Caco-2 (cell line): ENCODE measurements around the gene USP30. TPM values are rescaled to one million over a fixed set of nuclear protein-coding genes. Genes with fewer than 3 reads are reported as not detected.

Experiments used
- BruUV-seq: library from RNA; stranded (reverse); fragments of 400-500 nt; replicated peaks from 2 replicates; lab custom pipeline; 2021; lab: Mats Ljungman, UMichigan
- CTCF ChIA-PET: fragments of 300-600 bp; sonication (Branson Sonifier 250); formaldehyde crosslinking; loops from one replicate; lab custom pipeline; 2022; ENCODE audit warnings: antibody characterized with exemption; lab: Charles Lee
- POLR2A ChIA-PET: fragments of 300-600 bp; sonication (Branson Sonifier 250); formaldehyde crosslinking; loops from one replicate; lab custom pipeline; 2022; ENCODE audit warnings: antibody characterized with exemption; lab: Charles Lee
- DNase-seq, 2 experiments: peaks; one replicate each; pipeline versions ENCODE4 v3.0.0 to v3.0.0-alpha.2; 2020 to 2022
- H3K27me3 ChIP-seq: replicated peaks from 2 replicates; pipeline ENCODE4 v1.6.0; 2011; ENCODE audit warnings: low read length; ENCODE audit not compliant: control insufficient read depth, insufficient read depth
- H3K36me3 ChIP-seq: 2 replicates; pipeline ENCODE4 v1.5.1; 2011; ENCODE audit warnings: low read length; ENCODE audit not compliant: control insufficient read depth, insufficient read depth
- H3K4me1 ChIP-seq: fragments of 250-450 bp; sonication (Bioruptor Pico); 2 replicates; pipeline ENCODE4 v1.5.1; 2020; ENCODE audit warnings: mild to moderate bottlenecking
- H3K4me3 ChIP-seq: 2 replicates; pipeline ENCODE4 v1.5.1; 2011; ENCODE audit warnings: low read depth, mild to moderate bottlenecking, control low read depth, low read length
- H3K9me3 ChIP-seq: fragments of 250-450 bp; sonication (Bioruptor Pico); 2 replicates; pipeline ENCODE4 v1.5.1; 2020; ENCODE audit warnings: mild to moderate bottlenecking, moderate library complexity
- H3K27ac Mint-ChIP-seq: one replicate; pipeline ENCODE4 v1.8.0; 2022; ENCODE audit warnings: mixed read lengths; ENCODE audit not compliant: unreplicated experiment
- H3K27me3 Mint-ChIP-seq: one replicate; pipeline ENCODE4 v1.8.0; 2022; ENCODE audit warnings: mixed read lengths; ENCODE audit not compliant: insufficient read depth, unreplicated experiment
- H3K36me3 Mint-ChIP-seq: one replicate; pipeline ENCODE4 v1.8.0; 2022; ENCODE audit warnings: mild to moderate bottlenecking, mixed read lengths; ENCODE audit not compliant: insufficient read depth, unreplicated experiment
- H3K4me1 Mint-ChIP-seq: one replicate; pipeline ENCODE4 v1.8.0; 2022; ENCODE audit warnings: low read depth, mixed read lengths; ENCODE audit not compliant: unreplicated experiment
- H3K4me3 Mint-ChIP-seq: one replicate; pipeline ENCODE4 v1.8.0; 2022; ENCODE audit warnings: mild to moderate bottlenecking, moderate library complexity, mixed read lengths; ENCODE audit not compliant: unreplicated experiment
- H3K9me3 Mint-ChIP-seq: one replicate; pipeline ENCODE4 v1.8.0; 2022; ENCODE audit warnings: mixed read lengths; ENCODE audit not compliant: unreplicated experiment
- CTCF ChIP-seq, 2 experiments: fragments of 200-600 bp in 1 of 2; IDR thresholded peaks; 1 replicate in 1 of 2; 2 replicates in 1 of 2; pipeline versions ENCODE4 v1.5.1 to v1.8.0; 2011 to 2022; ENCODE audit warnings: antibody characterized with exemption in 1 of 2, control low read depth in 1 of 2, inconsistent platforms in 1 of 2, low read depth in 1 of 2, low read length in 1 of 2, mild to moderate bottlenecking in 1 of 2, moderate library complexity in 1 of 2; ENCODE audit not compliant: insufficient read depth in 1 of 2, severe bottlenecking in 1 of 2, unreplicated experiment in 1 of 2
- intact Hi-C: fragments of 100-400 bp; cut with micrococcal nuclease; formaldehyde crosslinking; loops from one replicate; pipeline ENCODE4 v1.10.0; 2022; ENCODE audit not compliant: unreplicated experiment
- total RNA-seq: library from RNA; stranded (reverse); gene quantifications from 2 replicates; pipeline ENCODE4 v1.2.3, GENCODE V29; 2022

The USP30 gene
- total RNA-seq, 1 experiment from 2014 or later = 11.9 TPM

GRCh38 chr12:109065853-109066193, 13.4 kb downstream of the USP30 start:
- no peak for DNase-seq
- CTCF ChIA-PET = no interaction called here
- H3K4me3 ChIP-seq = no peak overlapping the region
- intact Hi-C loops = no loop called here
- peaks cover 18% of the 10 kb centered on the region; the same call in 1 of the 2 replicates for H3K4me1 ChIP-seq
- BruUV-seq = no TSS peak
- Mint-ChIP-seq H3K4me1 (peaks cover 20% of the 10 kb centered on the region), H3K36me3 (peaks cover 7% of the 10 kb centered on the region), H3K27ac (no peak overlapping the region), H3K27me3 (no peaks in the 10 kb centered on the region), H3K9me3 (no peaks in the 10 kb centered on the region), H3K4me3 (no peak overlapping the region)
- H3K27me3 ChIP-seq = no peaks in the 10 kb centered on the region
- POLR2A ChIA-PET = no interaction called here
- no peaks in the 10 kb centered on the region for H3K9me3 ChIP-seq
- 0 out of 2 replicates have a peak, but pooled peaks cover 1% of the 10 kb centered on the region for H3K36me3 ChIP-seq
- no peak for TF ChIP-seq CTCF (IDR thresholded peaks at IDR 0.05; ENCODE audit: insufficient read depth in 1 of 2, low read depth in 1 of 2, low read length in 1 of 2, severe bottlenecking in 1 of 2, unreplicated experiment in 1 of 2)

- Mint-ChIP-seq H3K36me3 (peaks cover 17% of the 10 kb centered on the region), H3K4me3 (no peak overlapping the region), H3K27ac (peak overlapping the region; percentile 61), H3K9me3 (no peaks in the 10 kb centered on the region), H3K27me3 (no peaks in the 10 kb centered on the region), H3K4me1 (peaks cover 20% of the 10 kb centered on the region)
- peaks cover 18% of the 10 kb centered on the region; the same call in 1 of the 2 replicates for H3K4me1 ChIP-seq
- ChIA-PET CTCF (no interaction called here), POLR2A (no interaction called here)
- BruUV-seq = no TSS peak
- H3K36me3 ChIP-seq = 0 out of 2 replicates have a peak, but pooled peaks cover 1% of the 10 kb centered on the region
- TF ChIP-seq CTCF (IDR thresholded peaks at IDR 0.05; ENCODE audit: insufficient read depth in 1 of 2, low read depth in 1 of 2, low read length in 1 of 2, severe bottlenecking in 1 of 2, unreplicated experiment in 1 of 2) = no peak
- no peak overlapping the region for H3K4me3 ChIP-seq
- no peaks in the 10 kb centered on the region for H3K27me3 ChIP-seq
- DNase-seq = no peak
- intact Hi-C loops = no loop called here
- no peaks in the 10 kb centered on the region for H3K9me3 ChIP-seq
Observed at GRCh38 chr12:109069307-109070271, 17.2 kb downstream of the USP30 start.

GRCh38 chr12:109074866-109075265, 22.5 kb downstream of the USP30 start:
- Histone ChIP-seq H3K4me3 (no peak overlapping the region), H3K36me3 (no peaks in the 10 kb centered on the region), H3K9me3 (no peaks in the 10 kb centered on the region), H3K4me1 (0 out of 2 replicates have a peak, but pooled peaks cover 2% of the 10 kb centered on the region), H3K27me3 (no peaks in the 10 kb centered on the region)
- Mint-ChIP-seq H3K27ac (no peak overlapping the region), H3K4me1 (peaks cover 4% of the 10 kb centered on the region), H3K9me3 (no peaks in the 10 kb centered on the region), H3K36me3 (peaks cover 23% of the 10 kb centered on the region), H3K4me3 (no peak overlapping the region), H3K27me3 (no peaks in the 10 kb centered on the region)
- POLR2A ChIA-PET = no interaction called here
- BruUV-seq = no TSS peak
- no peak for DNase-seq
- CTCF ChIA-PET = no interaction called here
- no peak for TF ChIP-seq CTCF (IDR thresholded peaks at IDR 0.05; ENCODE audit: insufficient read depth in 1 of 2, low read depth in 1 of 2, low read length in 1 of 2, severe bottlenecking in 1 of 2, unreplicated experiment in 1 of 2)
- intact Hi-C loops = no loop called here
